PC-3 (cell line): ENCODE data around the gene TMEM131. TPM values are rescaled to one million over a fixed set of nuclear protein-coding genes. Genes with fewer than 3 reads are reported as not detected.

Experiments
- ATAC-seq: fragments of 200-7000 bp; cut with Tn5 transposase; 2 replicates; pipeline ENCODE4 v1.9.1; 2020; ENCODE audit warnings: mild to moderate bottlenecking, moderate library complexity
- BruUV-seq: library from RNA; stranded (reverse); fragments of 400-500 nt; replicated peaks from 2 replicates; lab custom pipeline; 2021; lab: Mats Ljungman, UMichigan
- CTCF ChIA-PET: fragments of 300-600 bp; sonication (Branson Sonifier 250); formaldehyde crosslinking; loops from one replicate; lab custom pipeline; 2022; ENCODE audit warnings: antibody characterized with exemption; lab: Charles Lee
- POLR2A ChIA-PET: fragments of 300-600 bp; sonication (Branson Sonifier 250); formaldehyde crosslinking; loops from one replicate; lab custom pipeline; 2022; ENCODE audit warnings: antibody characterized with exemption; ENCODE audit not compliant: unreplicated experiment; lab: Charles Lee
- DNase-seq: peaks from one replicate; pipeline ENCODE4 v3.0.0-alpha.2; 2015
- H2AFZ ChIP-seq: fragments of 300-600 bp; sonication (generic); 2 replicates; pipeline ENCODE4 v1.6.0; 2016; ENCODE audit warnings: antibody characterized with exemption, low read length
- H3F3A ChIP-seq: fragments of 300-600 bp; sonication (generic); one replicate; pipeline ENCODE4 v1.6.0; 2017; ENCODE audit warnings: antibody characterized with exemption, low read length, control low read depth, mild to moderate bottlenecking; ENCODE audit not compliant: unreplicated experiment
- H3K27ac ChIP-seq: fragments of 300-600 bp; sonication (generic); 2 replicates; pipeline ENCODE4 v1.5.1; 2016; ENCODE audit warnings: mild to moderate bottlenecking, low read length
- H3K27me3 ChIP-seq: fragments of 300-600 bp; sonication (generic); 2 replicates; pipeline ENCODE4 v1.6.1; 2016; ENCODE audit warnings: low read length, mixed read lengths
- H3K36me3 ChIP-seq: fragments of 300-600 bp; sonication (generic); 2 replicates; pipeline ENCODE4 v1.6.1; 2016; ENCODE audit warnings: low read depth, mixed run types, low read length, mixed read lengths
- H3K4me1 ChIP-seq: fragments of 300-600 bp; sonication (generic); 2 replicates; pipeline ENCODE4 v1.5.1; 2016; ENCODE audit warnings: low read length; ENCODE audit not compliant: insufficient read depth
- H3K4me2 ChIP-seq: fragments of 300-600 bp; sonication (generic); 2 replicates; pipeline ENCODE4 v1.6.0; 2016; ENCODE audit warnings: low read length
- H3K4me3 ChIP-seq: fragments of 300-600 bp; sonication (generic); 2 replicates; pipeline ENCODE4 v1.5.1; 2016; ENCODE audit warnings: mild to moderate bottlenecking, low read length, mixed read lengths
- H3K79me2 ChIP-seq: fragments of 300-600 bp; sonication (generic); 2 replicates; pipeline ENCODE4 v1.6.1; 2017; ENCODE audit warnings: low read length, mixed read lengths
- H3K9ac ChIP-seq: fragments of 300-600 bp; sonication (generic); 2 replicates; pipeline ENCODE4 v1.6.0; 2016; ENCODE audit warnings: mild to moderate bottlenecking, low read length
- H3K9me2 ChIP-seq: fragments of 300-600 bp; sonication (generic); replicated peaks from 2 replicates; pipeline ENCODE4 v1.6.1; 2016; ENCODE audit warnings: mixed run types, low read length, mixed read lengths
- H3K9me3 ChIP-seq: fragments of 300-600 bp; sonication (generic); 2 replicates; pipeline ENCODE4 v1.6.1; 2016; ENCODE audit warnings: low read length, mixed read lengths
- H4K20me1 ChIP-seq: fragments of 300-600 bp; sonication (generic); 2 replicates; pipeline ENCODE4 v1.6.1; 2016; ENCODE audit warnings: low read length, mixed read lengths
- EZH2 ChIP-seq: fragments of 300-600 bp; sonication (generic); IDR thresholded peaks from one replicate; pipeline ENCODE4 v1.6.1; 2017; ENCODE audit warnings: antibody characterized with exemption, mild to moderate bottlenecking, low read length; ENCODE audit not compliant: unreplicated experiment
- EZH2phosphoT487 ChIP-seq: fragments of 300-600 bp; sonication (generic); IDR thresholded peaks from 2 replicates; pipeline ENCODE4 v1.6.1; 2018; ENCODE audit warnings: mild to moderate bottlenecking, antibody characterized with exemption, low read length, borderline replicate concordance
- intact Hi-C: fragments of 100-400 bp; cut with micrococcal nuclease; formaldehyde crosslinking; loops from 2 replicates; pipeline ENCODE4 v1.9.0; 2023
- total RNA-seq: library from RNA; depleted of rRNA; stranded (reverse); fragments of >200 nt; gene quantifications from 2 replicates; pipeline ENCODE4 v1.2.3, GENCODE V29; 2014
- TF ChIP-seq, protein P1 (sequence below): fragments of 300-600 bp; sonication (generic); conservative IDR thresholded peaks from 2 replicates; pipeline ENCODE4 v1.5.1; 2017; ENCODE audit warnings: antibody characterized with exemption, low read depth, mild to moderate bottlenecking, low read length

The TMEM131 gene
- total RNA-seq, 1 experiment from 2014 or later, result 21.1 TPM

DNA sequence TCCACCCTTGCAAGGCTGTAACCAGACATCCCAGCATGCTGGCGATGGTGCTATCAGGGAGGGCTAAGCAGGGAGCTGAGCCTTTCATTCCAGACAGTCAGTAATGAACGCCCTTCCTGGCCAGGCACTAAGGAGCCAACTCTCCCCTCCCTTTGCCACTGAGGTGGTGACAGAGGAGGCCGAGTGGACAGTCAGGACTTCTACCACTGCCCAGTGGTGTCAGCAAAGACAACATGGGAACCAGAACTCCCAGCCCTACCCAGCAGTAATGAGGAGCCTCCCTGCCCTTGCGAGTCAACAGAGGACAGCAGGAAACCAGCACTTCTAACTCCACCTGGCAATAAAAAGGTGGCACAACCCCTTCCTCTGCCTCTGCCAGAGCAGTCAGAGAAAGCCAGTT is 213.8 kb downstream of the TMEM131 start:
- Histone ChIP-seq H3K4me2 (no peak overlapping the region), H3K36me3 (0 out of 2 replicates have a peak, but pooled peaks cover 2% of the 10 kb centered on the region), H3K27me3 (no peaks in the 10 kb centered on the region), H3K27ac (no peak overlapping the region), H3K9me2 (no peaks in the 10 kb centered on the region), H3K9me3 (no peaks in the 10 kb centered on the region), H3K4me3 (no peak overlapping the region), H3K79me2 (no peaks in the 10 kb centered on the region), H3K4me1 (peaks cover 5% of the 10 kb centered on the region; the same call in 1 of the 2 replicates), H3K9ac (no peak overlapping the region), H2AFZ (no peak overlapping the region), H3F3A (no peaks in the 10 kb centered on the region), H4K20me1 (no peaks in the 10 kb centered on the region)
- TF ChIP-seq, protein P1, sequence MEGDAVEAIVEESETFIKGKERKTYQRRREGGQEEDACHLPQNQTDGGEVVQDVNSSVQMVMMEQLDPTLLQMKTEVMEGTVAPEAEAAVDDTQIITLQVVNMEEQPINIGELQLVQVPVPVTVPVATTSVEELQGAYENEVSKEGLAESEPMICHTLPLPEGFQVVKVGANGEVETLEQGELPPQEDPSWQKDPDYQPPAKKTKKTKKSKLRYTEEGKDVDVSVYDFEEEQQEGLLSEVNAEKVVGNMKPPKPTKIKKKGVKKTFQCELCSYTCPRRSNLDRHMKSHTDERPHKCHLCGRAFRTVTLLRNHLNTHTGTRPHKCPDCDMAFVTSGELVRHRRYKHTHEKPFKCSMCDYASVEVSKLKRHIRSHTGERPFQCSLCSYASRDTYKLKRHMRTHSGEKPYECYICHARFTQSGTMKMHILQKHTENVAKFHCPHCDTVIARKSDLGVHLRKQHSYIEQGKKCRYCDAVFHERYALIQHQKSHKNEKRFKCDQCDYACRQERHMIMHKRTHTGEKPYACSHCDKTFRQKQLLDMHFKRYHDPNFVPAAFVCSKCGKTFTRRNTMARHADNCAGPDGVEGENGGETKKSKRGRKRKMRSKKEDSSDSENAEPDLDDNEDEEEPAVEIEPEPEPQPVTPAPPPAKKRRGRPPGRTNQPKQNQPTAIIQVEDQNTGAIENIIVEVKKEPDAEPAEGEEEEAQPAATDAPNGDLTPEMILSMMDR, result no peak
- TF ChIP-seq EZH2phosphoT487, result no peak
- no peak for TF ChIP-seq EZH2
- CTCF ChIA-PET, result no interaction called here
- intact Hi-C loops, result no loop called here
- ATAC-seq (peak; percentile 43), DNase-seq (peak; percentile 6)
- no TSS peak for BruUV-seq
- POLR2A ChIA-PET, result no interaction called here

DNA sequence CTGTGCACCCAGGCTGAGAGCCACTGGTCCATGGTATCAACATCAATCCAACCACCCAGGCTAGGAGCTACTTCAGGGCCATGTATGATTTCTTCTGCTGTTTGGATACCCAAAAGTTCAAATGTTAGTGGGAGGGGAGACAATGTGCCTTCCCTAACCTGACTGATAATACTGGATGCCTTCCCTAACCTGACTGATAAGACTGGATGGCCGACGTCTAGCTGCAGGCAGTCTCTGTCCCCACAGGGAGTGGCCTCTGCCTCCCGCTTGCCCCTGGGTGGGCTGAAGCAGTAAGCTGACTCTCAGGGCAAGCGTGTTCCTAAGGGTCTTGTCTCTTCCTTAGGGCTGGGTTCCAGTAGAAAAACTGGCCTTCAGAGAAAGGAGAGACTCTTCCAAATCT is 216.6 kb downstream of the TMEM131 start:
- H3K79me2 ChIP-seq, result no peaks in the 10 kb centered on the region
- H3K27me3 ChIP-seq, result no peaks in the 10 kb centered on the region
- H3K9me2 ChIP-seq, result no peaks in the 10 kb centered on the region
- ATAC-seq (no peak), DNase-seq (no peak)
- H3K9me3 ChIP-seq, result no peaks in the 10 kb centered on the region
- H3K36me3 ChIP-seq, result peaks cover 5% of the 10 kb centered on the region; the same call in 1 of the 2 replicates
- no peaks in the 10 kb centered on the region for H4K20me1 ChIP-seq
- POLR2A ChIA-PET, result no interaction called here
- H3K4me2 ChIP-seq, result no peak overlapping the region
- no peak overlapping the region for H2AFZ ChIP-seq
- intact Hi-C loops, result no loop called here
- H3K4me3 ChIP-seq, result no peak overlapping the region
- CTCF ChIA-PET, result no interaction called here
- TF ChIP-seq EZH2 (no peak), EZH2phosphoT487 (no peak)
- TF ChIP-seq, protein P1, result no peak
- no TSS peak for BruUV-seq
- H3F3A ChIP-seq, result no peaks in the 10 kb centered on the region
- H3K4me1 ChIP-seq, result peaks cover 5% of the 10 kb centered on the region; the same call in 1 of the 2 replicates
- H3K27ac ChIP-seq, result no peak overlapping the region
- H3K9ac ChIP-seq, result no peak overlapping the region

DNA sequence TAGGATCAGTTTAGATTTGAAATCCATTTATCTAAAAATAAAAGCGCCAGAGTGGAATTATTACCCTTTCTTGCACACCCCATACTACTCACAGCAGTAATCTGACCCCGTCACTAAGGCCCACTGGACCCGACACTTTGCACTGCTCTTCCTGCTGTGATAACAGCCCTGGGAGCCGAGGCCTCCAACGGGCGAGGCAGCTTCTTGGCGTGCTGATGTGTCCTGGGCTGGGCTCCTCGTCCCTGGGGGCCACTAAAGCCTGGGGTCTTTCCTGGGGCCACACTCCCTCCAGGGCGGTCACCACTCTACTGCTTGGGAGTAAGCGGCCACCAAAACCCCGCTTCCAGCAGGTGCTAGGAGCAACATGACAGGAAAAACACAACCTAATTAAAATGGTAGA is 220.7 kb downstream of the TMEM131 start:
- no peaks in the 10 kb centered on the region for H3K79me2 ChIP-seq
- POLR2A ChIA-PET, result no interaction called here

More for the DNA sequence above, 220.7 kb downstream of the TMEM131 start:
- TF ChIP-seq EZH2phosphoT487 (no peak), EZH2 (no peak)
- TF ChIP-seq, protein P1, result no peak
- H3K9ac ChIP-seq, result no peak overlapping the region
- H3K9me2 ChIP-seq, result no peaks in the 10 kb centered on the region
- H3K4me3 ChIP-seq, result no peak overlapping the region
- no TSS peak for BruUV-seq
- no peaks in the 10 kb centered on the region for H3K9me3 ChIP-seq
- no peak overlapping the region for H2AFZ ChIP-seq
- H3K4me2 ChIP-seq, result no peak overlapping the region
- H3F3A ChIP-seq, result no peaks in the 10 kb centered on the region
- no peaks in the 10 kb centered on the region for H3K4me1 ChIP-seq
- ATAC-seq (no peak), DNase-seq (no peak)
- CTCF ChIA-PET, result interaction anchor here (0.6 to 1.0 kb wide), 2 partner anchors 17 to 311 kb away, joined by 3 read pairs; no protein-coding TSS in a partner anchor
- peaks cover 14% of the 10 kb centered on the region for H3K36me3 ChIP-seq
- no peaks in the 10 kb centered on the region for H4K20me1 ChIP-seq
- no peak overlapping the region for H3K27ac ChIP-seq
- intact Hi-C loops, result no loop called here
- no peaks in the 10 kb centered on the region for H3K27me3 ChIP-seq
